HG02840 (cell line): ENCODE data around the gene ANAPC2.
"Not testable (repeated sequence)": the region's sequence is repeated elsewhere in the genome, so short reads cannot be mapped to it uniquely, and the experiment has no call there.

Experiments used
- ATAC-seq: cut with Tn5 transposase; IDR thresholded peaks from one replicate; pipeline ENCODE4 v1.9.1; 2021; ENCODE audit warnings: mild to moderate bottlenecking, moderate library complexity, moderate number of reproducible peaks; ENCODE audit not compliant: unreplicated experiment, low FRiP score

The ANAPC2 gene

GRCh38 chr9:137148661-137149060 lies 39.7 kb downstream of the ANAPC2 start:
- no peak for ATAC-seq

- no peak for ATAC-seq
These were observed 40.1 kb downstream of the ANAPC2 start for GRCh38 chr9:137148242-137148641.

GRCh38 chr9:137147793-137148160 lies 40.6 kb downstream of the ANAPC2 start:
- ATAC-seq, result no peak

GRCh38 chr9:137147091-137147792 lies 41.1 kb downstream of the ANAPC2 start:
- ATAC-seq, result no peak

GRCh38 chr9:137146527-137146918 lies 41.8 kb downstream of the ANAPC2 start:
- ATAC-seq, result no peak

GRCh38 chr9:137145731-137146526 lies 42.4 kb downstream of the ANAPC2 start:
- no peak for ATAC-seq

- ATAC-seq, result no peak
These were observed 44.9 kb downstream of the ANAPC2 start for GRCh38 chr9:137143459-137143858.

- no peak for ATAC-seq
These were observed 46.1 kb downstream of the ANAPC2 start for GRCh38 chr9:137141976-137142936.

GRCh38 chr9:137141050-137141810 lies 47.1 kb downstream of the ANAPC2 start:
- no peak for ATAC-seq

GRCh38 chr9:137140151-137141012 lies 48.0 kb downstream of the ANAPC2 start:
- ATAC-seq, result no peak

- no peak for ATAC-seq
These were observed 48.8 kb downstream of the ANAPC2 start for GRCh38 chr9:137139468-137140150.

- no peak for ATAC-seq
These were observed 49.5 kb downstream of the ANAPC2 start, which contains the start of gene GRIN1 for GRCh38 chr9:137138722-137139467. Gene GRIN1, plus strand, starts transcription at chr9:137139154. Its CDS starts 333 bp downstream, at chr9:137139487.

- ATAC-seq, result no peak
These were observed 50.2 kb downstream of the ANAPC2 start for GRCh38 chr9:137138058-137138721.

GRCh38 chr9:137136881-137137607 lies 51.3 kb downstream of the ANAPC2 start:
- ATAC-seq, result no peak

- ATAC-seq, result no peak
These were observed 52.0 kb downstream of the ANAPC2 start for GRCh38 chr9:137136261-137136880.

- not testable (repeated sequence) for ATAC-seq
These were observed 53.2 kb downstream of the ANAPC2 start for GRCh38 chr9:137135154-137135553.
